Measurements from ENCODE around the gene TLR2.

TLR2 gene

GRCh38 chr4:153735906-153736461, 51.9 kb downstream of the TLR2 start:
- no peak for DNase-seq

GRCh38 chr4:153741541-153741940, 57.5 kb downstream of the TLR2 start:
- DNase-seq = no peak

GRCh38 chr4:153745651-153746050, 61.6 kb downstream of the TLR2 start:
- DNase-seq = no peak

- DNase-seq = no peak
These were observed 63.4 kb downstream of the TLR2 start for GRCh38 chr4:153747406-153747955.

- no peak for DNase-seq
These were observed 64.3 kb downstream of the TLR2 start for GRCh38 chr4:153748378-153748777.

- DNase-seq = peak in 1 of 2 experiments; percentile 7
These were observed 66.2 kb downstream of the TLR2 start for GRCh38 chr4:153750197-153750817.

- no peak for DNase-seq
These were observed 71.1 kb downstream of the TLR2 start for GRCh38 chr4:153755186-153755585.
